Esophagus squamous epithelium (tissue), 5 donors: ENCODE results near the gene SCT. TPM values are rescaled to one million over a fixed set of nuclear protein-coding genes. Genes with fewer than 3 reads are reported as not detected.

Experiments used
- DNase-seq: peaks from one replicate; lab custom pipeline; 2025; lab: John Stamatoyannopoulos, UW
- H3K27ac ChIP-seq, 4 donors: fragments of 200-600 bp; sonication (generic); one replicate each; pipeline ENCODE4 v1.5.1; 2016 to 2019; ENCODE audit warnings: mild to moderate bottlenecking in 1 of 4
- H3K27me3 ChIP-seq, 4 donors: fragments of 200-600 bp; sonication (generic); 1 replicate in 3 of 4; 2 replicates in 1 of 4; pipeline versions ENCODE4 v1.5.1 to v1.6.0; 2017 to 2021; ENCODE audit warnings: antibody characterized with exemption in 1 of 4
- H3K36me3 ChIP-seq, 3 donors: fragments of 200-600 bp; sonication (generic); one replicate each; pipeline ENCODE4 v1.5.1; 2016 to 2019
- H3K4me1 ChIP-seq, 3 donors: fragments of 200-600 bp; sonication (generic); one replicate each; pipeline ENCODE4 v1.5.1; 2017 to 2019
- H3K4me3 ChIP-seq, 4 donors: fragments of 200-600 bp; sonication (generic); 1 replicate in 3 of 4; 2 replicates in 1 of 4; pipeline ENCODE4 v1.5.1; 2016 to 2019; ENCODE audit warnings: mild to moderate bottlenecking in 2 of 4, moderate library complexity in 1 of 4
- H3K9me3 ChIP-seq, 3 donors: fragments of 200-600 bp; sonication (generic); one replicate each; pipeline ENCODE4 v1.5.1; 2016 to 2019
- CTCF ChIP-seq, 6 experiments: fragments of 450-650 bp in 4 of 6; fragments of 200-600 bp in 2 of 6; sonication (generic) in 2 of 6; IDR thresholded peaks; one replicate each; pipeline ENCODE4 v1.5.1; 2016 to 2019; ENCODE audit warnings: antibody characterized with exemption in 6 of 6, mild to moderate bottlenecking in 4 of 6, moderate library complexity in 4 of 6
- POLR2A ChIP-seq, 4 donors: fragments of 450-650 bp; IDR thresholded peaks; one replicate each; pipeline ENCODE4 v1.6.1; 2017; ENCODE audit warnings: antibody characterized with exemption in 4 of 4, mild to moderate bottlenecking in 4 of 4, moderate library complexity in 3 of 4
- WGBS, 2 donors: methylation state at CpG; one replicate each; pipeline ENCODE4 v1.1.5; 2018; 5-methylcytosine and 5-hydroxymethylcytosine counted together
- intact Hi-C: fragments of 100-400 bp; cut with DNase I; formaldehyde crosslinking; loops from one replicate; pipeline ENCODE4 v1.15.0; 2022
- total RNA-seq, 4 donors: library from RNA; depleted of rRNA; stranded (reverse); fragments of >200 nt; gene quantifications; one replicate each; pipeline ENCODE4 v1.1.0, GENCODE V29; 2016
- donor health status: DM: yes; HTN: yes; CAD: no.

SCT gene
- total RNA-seq, 4 donors from 2014 or later: 5.3 TPM; not detected in 3

- DNase-seq: no peak
- H3K4me1 ChIP-seq: peaks cover 32 to 58% (median 45%) of the 10 kb centered on the region in 3 donors
- WGBS, 2 donors: 100% methylated on average over 2 to 3 of the region's 10 CpGs
- TF ChIP-seq POLR2A (IDR thresholded peaks at IDR 0.05) (no peak), CTCF (IDR thresholded peaks at IDR 0.05) (no peak)
- intact Hi-C loops: loop anchor here (5.0 kb wide), 1 partner anchor 36 kb away; the partner anchor contains the start of gene PHRF1
- H3K27me3 ChIP-seq: no peaks in the 10 kb centered on the region
- peaks cover 34 to 72% (median 51%) of the 10 kb centered on the region in 3 donors for H3K36me3 ChIP-seq
- no peaks in the 10 kb centered on the region for H3K9me3 ChIP-seq
- H3K4me3 ChIP-seq: no peak overlapping the region
- H3K27ac ChIP-seq: peak overlapping the region; percentile 67 to 98 (median 97)
Measured at GRCh38 chr11:612961-613300, 14.1 kb downstream of the SCT start.

- WGBS, 2 donors: 45 to 48% methylated on average over 5 to 6 of the region's 27 CpGs
- Histone ChIP-seq H3K4me1 (peaks cover 32 to 58% (median 45%) of the 10 kb centered on the region in 3 donors), H3K36me3 (peaks cover 39 to 72% (median 57%) of the 10 kb centered on the region in 3 donors), H3K27ac (peak overlapping the region; percentile 67 to 98 (median 97)), H3K27me3 (no peaks in the 10 kb centered on the region), H3K9me3 (no peaks in the 10 kb centered on the region), H3K4me3 (no peak overlapping the region)
- no peak for DNase-seq
- intact Hi-C loops: loop anchor here (5.0 kb wide), 1 partner anchor 35 kb away; the partner anchor contains the start of gene PHRF1
- peak in 2 of 6 experiments; percentile 19 to 37 for TF ChIP-seq CTCF (IDR thresholded peaks at IDR 0.05)
- TF ChIP-seq POLR2A (IDR thresholded peaks at IDR 0.05): no peak
Measured at GRCh38 chr11:612201-612960, 14.6 kb downstream of the SCT start.

- DNase-seq: no peak
- no peak for TF ChIP-seq CTCF (IDR thresholded peaks at IDR 0.05)
- no peak for TF ChIP-seq POLR2A (IDR thresholded peaks at IDR 0.05)
- H3K4me1 ChIP-seq: peaks cover 31 to 58% (median 36%) of the 10 kb centered on the region in 3 donors
- no peak overlapping the region for H3K4me3 ChIP-seq
- no peaks in the 10 kb centered on the region for H3K9me3 ChIP-seq
- no peaks in the 10 kb centered on the region for H3K27me3 ChIP-seq
- 66 to 92% methylated on average over 12 to 29 of the region's 49 CpGs for WGBS, 2 donors
- intact Hi-C loops: loop anchor here (5.0 kb wide), 1 partner anchor 34 kb away; the partner anchor contains the start of gene PHRF1
- H3K36me3 ChIP-seq: peaks cover 50 to 79% (median 64%) of the 10 kb centered on the region in 3 donors
- peak overlapping the region in 3 of 4 donors; percentile 14 to 98 (median 98) for H3K27ac ChIP-seq
Measured at GRCh38 chr11:611001-611996, 15.7 kb downstream of the SCT start.

- no peaks in the 10 kb centered on the region for H3K27me3 ChIP-seq
- WGBS, 2 donors: no CpG with 5 or more reads among the region's 18 CpGs
- intact Hi-C loops: loop anchor here (5.0 kb wide), 1 partner anchor 33 kb away; the partner anchor contains the start of gene PHRF1
- H3K9me3 ChIP-seq: no peaks in the 10 kb centered on the region
- H3K4me3 ChIP-seq: no peak overlapping the region
- H3K36me3 ChIP-seq: peaks cover 60 to 90% (median 74%) of the 10 kb centered on the region in 3 donors
- no peak overlapping the region for H3K27ac ChIP-seq
- peaks cover 33 to 62% (median 34%) of the 10 kb centered on the region in 3 donors for H3K4me1 ChIP-seq
- TF ChIP-seq POLR2A (IDR thresholded peaks at IDR 0.05) (no peak), CTCF (IDR thresholded peaks at IDR 0.05) (no peak)
- no peak for DNase-seq
Measured at GRCh38 chr11:610146-610801, 16.7 kb downstream of the SCT start.
